WERI-Rb-1 (cell line): ENCODE data around the gene GJE1.

Experiments
- DNase-seq: peaks from one replicate; pipeline ENCODE4 v3.0.0-alpha.2; 2020
- H3K27ac ChIP-seq: fragments of 250-450 bp; sonication (Bioruptor Pico); 2 replicates; pipeline ENCODE4 v1.5.1; 2020; ENCODE audit warnings: mild to moderate bottlenecking, moderate library complexity
- H3K27me3 ChIP-seq: fragments of 250-450 bp; sonication (Bioruptor Pico); 2 replicates; pipeline ENCODE4 v1.5.1; 2021; ENCODE audit warnings: mild to moderate bottlenecking, low read depth, moderate library complexity; ENCODE audit not compliant: insufficient read depth, severe bottlenecking
- H3K36me3 ChIP-seq: fragments of 250-450 bp; sonication (Bioruptor Pico); 2 replicates; pipeline ENCODE4 v1.5.1; 2020; ENCODE audit warnings: mild to moderate bottlenecking, moderate library complexity
- H3K4me3 ChIP-seq: 2 replicates; pipeline ENCODE4 v1.5.1; 2011; ENCODE audit warnings: low read depth, mild to moderate bottlenecking, control low read depth, low read length
- H3K9me3 ChIP-seq: fragments of 250-450 bp; sonication (Bioruptor Pico); 2 replicates; pipeline ENCODE4 v1.5.1; 2021; ENCODE audit warnings: mild to moderate bottlenecking, moderate library complexity; ENCODE audit not compliant: severe bottlenecking
- TF ChIP-seq, protein P1 (sequence below): IDR thresholded peaks from 2 replicates; pipeline ENCODE4 v1.5.1; 2011; ENCODE audit warnings: low read depth, mild to moderate bottlenecking, control low read depth, inconsistent platforms, low read length

The GJE1 gene

DNA sequence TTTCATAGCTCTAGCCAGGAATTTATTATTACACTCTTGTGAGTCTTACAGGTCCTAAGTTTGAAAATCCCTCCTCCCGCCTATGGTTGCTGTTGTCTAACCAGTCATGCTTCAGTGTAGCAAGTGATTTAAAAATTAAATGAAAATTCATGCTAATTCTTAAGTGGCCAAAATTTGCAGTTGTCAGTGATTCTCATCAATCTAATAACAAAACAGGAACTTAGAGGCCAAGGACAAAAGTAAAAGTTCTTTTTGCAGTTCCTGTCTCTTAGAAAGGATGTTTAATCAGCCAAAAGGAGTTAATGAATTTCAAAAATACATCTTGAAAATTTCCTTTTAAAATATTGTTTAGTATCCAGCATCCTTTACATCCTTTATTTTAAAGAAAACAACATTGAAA is 50.6 kb downstream of the GJE1 start:
- DNase-seq = no peak
- no peaks in the 10 kb centered on the region for H3K27me3 ChIP-seq
- H3K36me3 ChIP-seq = no peaks in the 10 kb centered on the region
- no peak overlapping the region for H3K4me3 ChIP-seq
- H3K27ac ChIP-seq = no peak overlapping the region
- H3K9me3 ChIP-seq = no peaks in the 10 kb centered on the region
- TF ChIP-seq, protein P1, sequence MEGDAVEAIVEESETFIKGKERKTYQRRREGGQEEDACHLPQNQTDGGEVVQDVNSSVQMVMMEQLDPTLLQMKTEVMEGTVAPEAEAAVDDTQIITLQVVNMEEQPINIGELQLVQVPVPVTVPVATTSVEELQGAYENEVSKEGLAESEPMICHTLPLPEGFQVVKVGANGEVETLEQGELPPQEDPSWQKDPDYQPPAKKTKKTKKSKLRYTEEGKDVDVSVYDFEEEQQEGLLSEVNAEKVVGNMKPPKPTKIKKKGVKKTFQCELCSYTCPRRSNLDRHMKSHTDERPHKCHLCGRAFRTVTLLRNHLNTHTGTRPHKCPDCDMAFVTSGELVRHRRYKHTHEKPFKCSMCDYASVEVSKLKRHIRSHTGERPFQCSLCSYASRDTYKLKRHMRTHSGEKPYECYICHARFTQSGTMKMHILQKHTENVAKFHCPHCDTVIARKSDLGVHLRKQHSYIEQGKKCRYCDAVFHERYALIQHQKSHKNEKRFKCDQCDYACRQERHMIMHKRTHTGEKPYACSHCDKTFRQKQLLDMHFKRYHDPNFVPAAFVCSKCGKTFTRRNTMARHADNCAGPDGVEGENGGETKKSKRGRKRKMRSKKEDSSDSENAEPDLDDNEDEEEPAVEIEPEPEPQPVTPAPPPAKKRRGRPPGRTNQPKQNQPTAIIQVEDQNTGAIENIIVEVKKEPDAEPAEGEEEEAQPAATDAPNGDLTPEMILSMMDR = no peak

DNA sequence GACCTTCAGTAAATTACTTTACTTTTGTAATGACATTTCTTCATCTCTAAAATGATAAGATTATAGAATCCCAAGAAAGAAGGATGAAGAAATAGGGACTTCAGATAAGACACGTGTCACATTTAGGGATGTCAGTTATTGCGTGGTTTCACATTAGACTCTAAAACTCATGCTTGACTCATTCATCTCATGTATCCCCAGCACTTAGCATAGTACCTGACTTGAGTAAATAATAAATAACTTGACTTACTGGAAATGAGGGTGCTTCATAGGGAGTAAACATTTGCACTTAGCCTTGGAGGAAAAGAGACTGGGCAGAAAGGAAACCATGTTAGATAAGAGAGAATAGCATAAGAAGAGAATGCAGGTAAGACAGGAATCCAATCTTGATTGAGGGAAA is 51.6 kb downstream of the GJE1 start:
- Histone ChIP-seq H3K27ac (no peak overlapping the region), H3K36me3 (no peaks in the 10 kb centered on the region), H3K27me3 (no peaks in the 10 kb centered on the region), H3K9me3 (no peaks in the 10 kb centered on the region), H3K4me3 (no peak overlapping the region)
- no peak for DNase-seq
- TF ChIP-seq, protein P1 = no peak
